ENCODE results near the gene TMEM150C. TPM values are rescaled to one million over a fixed set of nuclear protein-coding genes. Genes with fewer than 3 reads are reported as not detected.
"Not testable (repeated sequence)": the region's sequence is repeated elsewhere in the genome, so short reads cannot be mapped to it uniquely, and the experiment has no call there.

TMEM150C gene
- total RNA-seq, 1 donor from 2014 or later = 9.2 TPM

GRCh38 chr4:82479562-82479961 is 82.2 kb downstream of the TMEM150C start:
- DNase-seq (ENCODE audit: low spot score) = no peak

GRCh38 chr4:82477469-82477868 is 84.3 kb downstream of the TMEM150C start:
- DNase-seq (ENCODE audit: low spot score) = not testable (repeated sequence)

- not testable (repeated sequence) for DNase-seq (ENCODE audit: low spot score)
These were observed 85.9 kb downstream of the TMEM150C start for GRCh38 chr4:82475931-82476330.

GRCh38 chr4:82473621-82474164 is 88.1 kb downstream of the TMEM150C start:
- no peak for DNase-seq (ENCODE audit: low spot score)

- DNase-seq (ENCODE audit: low spot score) = not testable (repeated sequence)
These were observed 88.7 kb downstream of the TMEM150C start for GRCh38 chr4:82473080-82473479.

GRCh38 chr4:82469791-82470345 is 91.9 kb downstream of the TMEM150C start:
- no peak for DNase-seq (ENCODE audit: low spot score)

- no peak for DNase-seq (ENCODE audit: low spot score)
These were observed 94.3 kb downstream of the TMEM150C start for GRCh38 chr4:82467471-82467870.

- DNase-seq (ENCODE audit: low spot score) = no peak
These were observed 98.6 kb downstream of the TMEM150C start for GRCh38 chr4:82463221-82463620.

GRCh38 chr4:82462415-82462831 is 99.4 kb downstream of the TMEM150C start:
- DNase-seq (ENCODE audit: low spot score) = no peak

- DNase-seq (ENCODE audit: low spot score) = no peak
These were observed 100.1 kb downstream of the TMEM150C start for GRCh38 chr4:82461710-82462109.

- DNase-seq (ENCODE audit: low spot score) = no peak
These were observed 103.1 kb downstream of the TMEM150C start for GRCh38 chr4:82458729-82459128.

- DNase-seq (ENCODE audit: low spot score) = no peak
These were observed 104.5 kb downstream of the TMEM150C start for GRCh38 chr4:82457266-82457665.

- DNase-seq (ENCODE audit: low spot score) = no peak
These were observed 109.8 kb downstream of the TMEM150C start for GRCh38 chr4:82452026-82452425.

GRCh38 chr4:82450966-82451755 is 110.6 kb downstream of the TMEM150C start:
- DNase-seq (ENCODE audit: low spot score) = no peak

- DNase-seq (ENCODE audit: low spot score) = no peak
These were observed 113.9 kb downstream of the TMEM150C start for GRCh38 chr4:82447886-82448285.

- DNase-seq (ENCODE audit: low spot score) = no peak
These were observed 122.7 kb downstream of the TMEM150C start for GRCh38 chr4:82439088-82439487.

- no peak for DNase-seq (ENCODE audit: low spot score)
These were observed 124.3 kb downstream of the TMEM150C start for GRCh38 chr4:82437285-82438005.

GRCh38 chr4:82436780-82437179 is 125.0 kb downstream of the TMEM150C start:
- DNase-seq (ENCODE audit: low spot score) = no peak

- no peak for DNase-seq (ENCODE audit: low spot score)
These were observed 125.7 kb downstream of the TMEM150C start for GRCh38 chr4:82436130-82436529.

GRCh38 chr4:82434949-82435348 is 126.8 kb downstream of the TMEM150C start:
- no peak for DNase-seq (ENCODE audit: low spot score)

GRCh38 chr4:82433791-82434190 is 128.0 kb downstream of the TMEM150C start:
- no peak for DNase-seq (ENCODE audit: low spot score)

Measured in mesenteric fat pad (tissue), 1 donor.